NT2/D1 (cell line): Measurements from ENCODE around the gene SLC49A3.
"Not testable (repeated sequence)": the region's sequence is repeated elsewhere in the genome, so short reads cannot be mapped to it uniquely, and the experiment has no call there.

Experiments
- YY1 ChIP-seq: IDR thresholded peaks from 2 replicates; pipeline ENCODE4 v1.6.1; 2011; ENCODE audit not compliant: insufficient read length, insufficient read depth
- ZNF274 ChIP-seq: IDR thresholded peaks from 2 replicates; pipeline ENCODE4 v1.6.1; 2011; ENCODE audit warnings: mild to moderate bottlenecking, low read depth, low read length

- not testable (repeated sequence) for TF ChIP-seq ZNF274, YY1
Measured at GRCh38 chr4:706083-706633, 17.2 kb upstream of the SLC49A3 start.
